ENCODE data around the gene GRIP2.

GRIP2 gene

GRCh38 chr3:14536055-14536815, 3.9 kb downstream of the GRIP2 start:
- DNase-seq (ENCODE audit: low read depth): no peak
- no peak for TF ChIP-seq CTCF (IDR thresholded peaks at IDR 0.05; ENCODE audit: insufficient read depth, low read depth, low read length, missing control alignments)
- no peak overlapping the region for H3K4me3 ChIP-seq (ENCODE audit: low read length)

GRCh38 chr3:14535616-14536015, 4.5 kb downstream of the GRIP2 start:
- no peak for TF ChIP-seq CTCF (IDR thresholded peaks at IDR 0.05; ENCODE audit: insufficient read depth, low read depth, low read length, missing control alignments)
- DNase-seq (ENCODE audit: low read depth): no peak
- no peak overlapping the region for H3K4me3 ChIP-seq (ENCODE audit: low read length)

- no peak overlapping the region for H3K4me3 ChIP-seq (ENCODE audit: low read length)
- peak; percentile 21 for DNase-seq (ENCODE audit: low read depth)
- no peak for TF ChIP-seq CTCF (IDR thresholded peaks at IDR 0.05; ENCODE audit: insufficient read depth, low read depth, low read length, missing control alignments)
Observed at GRCh38 chr3:14534516-14535191, 5.5 kb downstream of the GRIP2 start.

- no peak for TF ChIP-seq CTCF (IDR thresholded peaks at IDR 0.05; ENCODE audit: insufficient read depth, low read depth, low read length, missing control alignments)
- no peak overlapping the region for H3K4me3 ChIP-seq (ENCODE audit: low read length)
- no peak for DNase-seq (ENCODE audit: low read depth)
Observed at GRCh38 chr3:14533457-14533958, 6.6 kb downstream of the GRIP2 start.

- H3K4me3 ChIP-seq (ENCODE audit: low read length): no peak overlapping the region
- TF ChIP-seq CTCF (IDR thresholded peaks at IDR 0.05; ENCODE audit: insufficient read depth, low read depth, low read length, missing control alignments): no peak
- peak; percentile 81 for DNase-seq (ENCODE audit: low read depth)
Observed at GRCh38 chr3:14532691-14533456, 7.3 kb downstream of the GRIP2 start.

GRCh38 chr3:14531856-14532395, 8.2 kb downstream of the GRIP2 start:
- no peak for TF ChIP-seq CTCF (IDR thresholded peaks at IDR 0.05; ENCODE audit: insufficient read depth, low read depth, low read length, missing control alignments)
- H3K4me3 ChIP-seq (ENCODE audit: low read length): no peak overlapping the region
- no peak for DNase-seq (ENCODE audit: low read depth)
